ENCODE data around the gene MAPRE3.

The MAPRE3 gene

GRCh38 chr2:27014771-27015433 lies 44.5 kb downstream of the MAPRE3 start:
- no peak for DNase-seq (ENCODE audit: low read depth in 2 of 2)

- DNase-seq (ENCODE audit: low read depth in 2 of 2): peak; percentile 47 to 50
Observed at GRCh38 chr2:27016801-27017325, 46.4 kb downstream of the MAPRE3 start.

- no peak for DNase-seq (ENCODE audit: low read depth in 2 of 2)
Observed at GRCh38 chr2:27018142-27018541, 47.7 kb downstream of the MAPRE3 start.

- no peak for DNase-seq (ENCODE audit: low read depth in 2 of 2)
Observed at GRCh38 chr2:27019459-27019858, 49.0 kb downstream of the MAPRE3 start.

GRCh38 chr2:27019931-27020855 lies 49.8 kb downstream of the MAPRE3 start:
- DNase-seq (ENCODE audit: low read depth in 2 of 2): no peak

GRCh38 chr2:27021253-27022049 lies 51.0 kb downstream of the MAPRE3 start:
- DNase-seq (ENCODE audit: low read depth in 2 of 2): no peak

GRCh38 chr2:27023740-27024139 lies 53.3 kb downstream of the MAPRE3 start:
- no peak for DNase-seq (ENCODE audit: low read depth in 2 of 2)

GRCh38 chr2:27024188-27024587 lies 53.8 kb downstream of the MAPRE3 start:
- no peak for DNase-seq (ENCODE audit: low read depth in 2 of 2)

GRCh38 chr2:27024812-27025211 lies 54.4 kb downstream of the MAPRE3 start:
- DNase-seq (ENCODE audit: low read depth in 2 of 2): no peak

GRCh38 chr2:27025281-27025800 lies 54.9 kb downstream of the MAPRE3 start:
- no peak for DNase-seq (ENCODE audit: low read depth in 2 of 2)

- DNase-seq (ENCODE audit: low read depth in 2 of 2): no peak
Observed at GRCh38 chr2:27025861-27026851, 55.7 kb downstream of the MAPRE3 start.

- DNase-seq (ENCODE audit: low read depth in 2 of 2): no peak
Observed at GRCh38 chr2:27027211-27027651, 56.8 kb downstream of the MAPRE3 start.

GRCh38 chr2:27029051-27029450 lies 58.6 kb downstream of the MAPRE3 start:
- no peak for DNase-seq (ENCODE audit: low read depth in 2 of 2)

GRCh38 chr2:27032495-27033252 lies 62.2 kb downstream of the MAPRE3 start, which contains the start of gene TMEM214:
TSS of gene TMEM214 (plus strand) at chr2:27032965. CDS start at chr2:27033016, 51 bp downstream.
- DNase-seq (ENCODE audit: low read depth in 2 of 2): peak; percentile 72

GRCh38 chr2:27033253-27033852 lies 62.9 kb downstream of the MAPRE3 start:
- DNase-seq (ENCODE audit: low read depth in 2 of 2): no peak

- DNase-seq (ENCODE audit: low read depth in 2 of 2): no peak
Observed at GRCh38 chr2:27038012-27038411, 67.6 kb downstream of the MAPRE3 start.

- no peak for DNase-seq (ENCODE audit: low read depth in 2 of 2)
Observed at GRCh38 chr2:27038631-27039339, 68.3 kb downstream of the MAPRE3 start.

GRCh38 chr2:27039426-27039825 lies 69.0 kb downstream of the MAPRE3 start:
- DNase-seq (ENCODE audit: low read depth in 2 of 2): no peak

Data from fibroblast of skin of left quadriceps (primary cell).